Neural cell (in vitro differentiated cells): Measurements from ENCODE around the gene PRR5.
"Not testable (repeated sequence)": the region's sequence is repeated elsewhere in the genome, so short reads cannot be mapped to it uniquely, and the experiment has no call there.

ENCODE experiments used
- EP300 ChIP-seq: fragments of 450-650 bp; conservative IDR thresholded peaks from 2 replicates; pipeline ENCODE4 v1.6.1; 2014; ENCODE audit warnings: antibody characterized with exemption, mild to moderate bottlenecking, moderate library complexity; ENCODE audit not compliant: poor library complexity, severe bottlenecking
- POLR2AphosphoS5 ChIP-seq: IDR thresholded peaks from 2 replicates; pipeline ENCODE4 v1.6.1; 2012
- SMC3 ChIP-seq: fragments of 450-650 bp; conservative IDR thresholded peaks from 2 replicates; pipeline ENCODE4 v1.6.1; 2014; ENCODE audit warnings: antibody characterized with exemption, mild to moderate bottlenecking, moderate library complexity; ENCODE audit not compliant: poor library complexity
- TF ChIP-seq, protein P1 (sequence below): fragments of 450-650 bp; IDR thresholded peaks from 2 replicates; pipeline ENCODE4 v1.5.1; 2014; ENCODE audit warnings: antibody characterized with exemption, mild to moderate bottlenecking, moderate library complexity; ENCODE audit not compliant: poor library complexity, severe bottlenecking
- TF ChIP-seq, protein P2 (sequence below): IDR thresholded peaks from 2 replicates; pipeline ENCODE4 v1.6.1; 2012; ENCODE audit warnings: borderline replicate concordance

DNA sequence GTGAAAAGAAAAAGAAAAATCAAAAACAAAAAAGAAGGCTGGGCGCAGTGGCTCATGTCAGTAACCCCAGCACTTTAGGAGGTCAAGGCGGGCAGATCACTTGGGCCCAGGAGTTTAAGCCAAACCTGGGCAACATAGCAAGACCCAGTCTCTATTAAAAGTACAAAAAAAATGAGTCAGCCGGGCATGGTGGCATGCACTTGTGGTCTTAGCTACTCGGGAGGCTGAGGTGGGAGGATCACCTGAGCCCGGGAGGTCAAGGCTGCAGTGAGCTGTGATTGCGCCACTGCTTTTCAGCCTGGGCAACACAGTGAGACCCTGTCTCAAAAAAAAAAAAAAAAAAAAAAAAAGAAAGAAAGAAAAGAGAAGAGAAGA is 26.0 kb upstream of the PRR5 start:
- TF ChIP-seq, protein P1, sequence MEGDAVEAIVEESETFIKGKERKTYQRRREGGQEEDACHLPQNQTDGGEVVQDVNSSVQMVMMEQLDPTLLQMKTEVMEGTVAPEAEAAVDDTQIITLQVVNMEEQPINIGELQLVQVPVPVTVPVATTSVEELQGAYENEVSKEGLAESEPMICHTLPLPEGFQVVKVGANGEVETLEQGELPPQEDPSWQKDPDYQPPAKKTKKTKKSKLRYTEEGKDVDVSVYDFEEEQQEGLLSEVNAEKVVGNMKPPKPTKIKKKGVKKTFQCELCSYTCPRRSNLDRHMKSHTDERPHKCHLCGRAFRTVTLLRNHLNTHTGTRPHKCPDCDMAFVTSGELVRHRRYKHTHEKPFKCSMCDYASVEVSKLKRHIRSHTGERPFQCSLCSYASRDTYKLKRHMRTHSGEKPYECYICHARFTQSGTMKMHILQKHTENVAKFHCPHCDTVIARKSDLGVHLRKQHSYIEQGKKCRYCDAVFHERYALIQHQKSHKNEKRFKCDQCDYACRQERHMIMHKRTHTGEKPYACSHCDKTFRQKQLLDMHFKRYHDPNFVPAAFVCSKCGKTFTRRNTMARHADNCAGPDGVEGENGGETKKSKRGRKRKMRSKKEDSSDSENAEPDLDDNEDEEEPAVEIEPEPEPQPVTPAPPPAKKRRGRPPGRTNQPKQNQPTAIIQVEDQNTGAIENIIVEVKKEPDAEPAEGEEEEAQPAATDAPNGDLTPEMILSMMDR, result not testable (repeated sequence)
- TF ChIP-seq, protein P2, sequence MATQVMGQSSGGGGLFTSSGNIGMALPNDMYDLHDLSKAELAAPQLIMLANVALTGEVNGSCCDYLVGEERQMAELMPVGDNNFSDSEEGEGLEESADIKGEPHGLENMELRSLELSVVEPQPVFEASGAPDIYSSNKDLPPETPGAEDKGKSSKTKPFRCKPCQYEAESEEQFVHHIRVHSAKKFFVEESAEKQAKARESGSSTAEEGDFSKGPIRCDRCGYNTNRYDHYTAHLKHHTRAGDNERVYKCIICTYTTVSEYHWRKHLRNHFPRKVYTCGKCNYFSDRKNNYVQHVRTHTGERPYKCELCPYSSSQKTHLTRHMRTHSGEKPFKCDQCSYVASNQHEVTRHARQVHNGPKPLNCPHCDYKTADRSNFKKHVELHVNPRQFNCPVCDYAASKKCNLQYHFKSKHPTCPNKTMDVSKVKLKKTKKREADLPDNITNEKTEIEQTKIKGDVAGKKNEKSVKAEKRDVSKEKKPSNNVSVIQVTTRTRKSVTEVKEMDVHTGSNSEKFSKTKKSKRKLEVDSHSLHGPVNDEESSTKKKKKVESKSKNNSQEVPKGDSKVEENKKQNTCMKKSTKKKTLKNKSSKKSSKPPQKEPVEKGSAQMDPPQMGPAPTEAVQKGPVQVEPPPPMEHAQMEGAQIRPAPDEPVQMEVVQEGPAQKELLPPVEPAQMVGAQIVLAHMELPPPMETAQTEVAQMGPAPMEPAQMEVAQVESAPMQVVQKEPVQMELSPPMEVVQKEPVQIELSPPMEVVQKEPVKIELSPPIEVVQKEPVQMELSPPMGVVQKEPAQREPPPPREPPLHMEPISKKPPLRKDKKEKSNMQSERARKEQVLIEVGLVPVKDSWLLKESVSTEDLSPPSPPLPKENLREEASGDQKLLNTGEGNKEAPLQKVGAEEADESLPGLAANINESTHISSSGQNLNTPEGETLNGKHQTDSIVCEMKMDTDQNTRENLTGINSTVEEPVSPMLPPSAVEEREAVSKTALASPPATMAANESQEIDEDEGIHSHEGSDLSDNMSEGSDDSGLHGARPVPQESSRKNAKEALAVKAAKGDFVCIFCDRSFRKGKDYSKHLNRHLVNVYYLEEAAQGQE, result not testable (repeated sequence)
- TF ChIP-seq EP300, POLR2AphosphoS5, SMC3: not testable (repeated sequence)
